Nephron (organoid): ENCODE data around the gene SBSN.

ENCODE experiments used
- H3K27ac Mint-ChIP-seq, 3 experiments: 2 replicates each; pipeline ENCODE4 v1.8.0; 2020; ENCODE audit warnings: mixed read lengths in 3 of 3, mild to moderate bottlenecking in 2 of 3, moderate library complexity in 1 of 3
- H3K27me3 Mint-ChIP-seq: 2 replicates; pipeline ENCODE4 v1.8.0; 2021; ENCODE audit warnings: low read depth, mild to moderate bottlenecking, moderate library complexity, mixed read lengths
- H3K36me3 Mint-ChIP-seq: 2 replicates; pipeline ENCODE4 v1.8.0; 2020; ENCODE audit warnings: low read depth, mixed read lengths
- H3K4me1 Mint-ChIP-seq: 2 replicates; pipeline ENCODE4 v1.8.0; 2020; ENCODE audit warnings: mixed read lengths
- H3K4me3 Mint-ChIP-seq, 3 experiments: 2 replicates each; pipeline ENCODE4 v1.8.0; 2020; ENCODE audit warnings: mild to moderate bottlenecking in 3 of 3, mixed read lengths in 3 of 3, moderate library complexity in 2 of 3
- H3K9me3 Mint-ChIP-seq: 2 replicates; pipeline ENCODE4 v1.8.0; 2020; ENCODE audit warnings: mixed read lengths
- CTCF ChIP-seq, 3 experiments: fragments of 200-600 bp; sonication (generic); IDR thresholded peaks; one replicate each; pipeline ENCODE4 v1.5.0; 2021; ENCODE audit warnings: antibody characterized with exemption in 3 of 3; ENCODE audit not compliant: unreplicated experiment in 3 of 3

SBSN gene

GRCh38 chr19:35531291-35531690 is 3.2 kb upstream of the SBSN start:
- Mint-ChIP-seq H3K27ac (no peak overlapping the region), H3K4me3 (no peak overlapping the region), H3K36me3 (no peaks in the 10 kb centered on the region), H3K9me3 (no peaks in the 10 kb centered on the region), H3K27me3 (peaks cover 12% of the 10 kb centered on the region), H3K4me1 (no peaks in the 10 kb centered on the region)
- no peak for TF ChIP-seq CTCF (IDR thresholded peaks at IDR 0.05; ENCODE audit: unreplicated experiment in 3 of 3)

GRCh38 chr19:35529241-35530218 is 1.4 kb upstream of the SBSN start:
- Mint-ChIP-seq H3K36me3 (no peaks in the 10 kb centered on the region), H3K27me3 (peaks cover 21% of the 10 kb centered on the region), H3K27ac (no peak overlapping the region), H3K4me3 (no peak overlapping the region), H3K9me3 (no peaks in the 10 kb centered on the region), H3K4me1 (no peaks in the 10 kb centered on the region)
- TF ChIP-seq CTCF (IDR thresholded peaks at IDR 0.05; ENCODE audit: unreplicated experiment in 3 of 3), result no peak

DNA sequence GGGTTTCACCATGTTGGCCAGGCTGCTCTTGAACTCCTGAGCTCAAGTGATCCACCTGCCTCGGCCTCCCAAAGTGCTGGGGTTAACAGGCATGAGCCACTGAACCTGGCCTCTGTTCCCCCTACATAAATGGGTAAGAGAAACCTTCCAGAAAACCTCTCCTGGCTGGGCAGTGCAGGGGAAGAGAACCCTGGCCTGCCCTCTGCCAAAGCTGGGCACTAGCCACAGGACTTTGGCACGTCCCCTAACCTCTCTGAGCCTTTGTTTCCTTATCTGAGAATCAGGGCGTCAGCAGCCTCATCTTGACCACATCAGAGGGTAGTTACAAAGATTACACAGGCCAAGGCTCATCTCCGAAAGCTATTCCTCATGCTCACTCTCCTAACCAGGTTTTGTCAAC is 2.2 kb downstream of the SBSN start:
- no peak for TF ChIP-seq CTCF (IDR thresholded peaks at IDR 0.05; ENCODE audit: unreplicated experiment in 3 of 3)
- H3K4me3 Mint-ChIP-seq, result no peak overlapping the region
- no peaks in the 10 kb centered on the region for H3K9me3 Mint-ChIP-seq
- H3K27me3 Mint-ChIP-seq, result peaks cover 29% of the 10 kb centered on the region
- no peaks in the 10 kb centered on the region for H3K36me3 Mint-ChIP-seq
- no peaks in the 10 kb centered on the region for H3K4me1 Mint-ChIP-seq
- H3K27ac Mint-ChIP-seq, result no peak overlapping the region

- no peak for TF ChIP-seq CTCF (IDR thresholded peaks at IDR 0.05; ENCODE audit: unreplicated experiment in 3 of 3)
- H3K27me3 Mint-ChIP-seq, result peaks cover 37% of the 10 kb centered on the region
- no peaks in the 10 kb centered on the region for H3K9me3 Mint-ChIP-seq
- H3K36me3 Mint-ChIP-seq, result no peaks in the 10 kb centered on the region
- H3K4me3 Mint-ChIP-seq, result no peak overlapping the region
- no peaks in the 10 kb centered on the region for H3K4me1 Mint-ChIP-seq
- H3K27ac Mint-ChIP-seq, result no peak overlapping the region
Observed at GRCh38 chr19:35524181-35524837, 3.8 kb downstream of the SBSN start.

DNA sequence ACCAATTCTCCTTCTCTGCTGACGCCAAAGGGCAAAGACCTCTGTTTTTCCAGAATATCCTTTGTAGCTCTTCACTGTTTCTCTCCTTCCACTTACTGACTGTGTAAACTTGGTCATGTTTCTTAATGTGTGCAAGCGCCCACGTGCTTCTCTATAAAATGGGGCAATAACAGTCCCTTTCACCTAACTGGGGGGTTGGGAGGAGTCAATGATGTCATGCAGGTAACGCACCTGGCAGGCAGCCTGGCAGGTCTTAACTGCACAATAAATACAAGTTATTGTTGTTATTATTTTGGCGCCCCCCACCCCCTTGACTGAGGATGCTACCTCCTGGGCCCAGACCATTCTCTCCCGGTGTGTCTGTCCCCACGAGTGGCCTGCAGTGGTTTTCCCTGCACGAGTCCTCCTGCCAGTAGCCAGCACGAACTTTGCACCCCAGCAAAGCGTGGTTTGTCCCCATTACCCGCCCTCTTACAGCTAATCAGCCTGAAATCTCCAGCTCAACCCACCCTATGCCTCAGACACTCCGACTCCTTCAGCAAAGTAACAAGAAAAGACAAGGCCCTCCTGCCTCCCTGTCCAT is 5.3 kb downstream of the SBSN start:
- TF ChIP-seq CTCF (IDR thresholded peaks at IDR 0.05; ENCODE audit: unreplicated experiment in 3 of 3), result no peak
- no peaks in the 10 kb centered on the region for H3K4me1 Mint-ChIP-seq

More for the DNA sequence above, 5.3 kb downstream of the SBSN start:
- Mint-ChIP-seq H3K4me3 (no peak overlapping the region), H3K27ac (no peak overlapping the region), H3K36me3 (no peaks in the 10 kb centered on the region), H3K27me3 (peaks cover 38% of the 10 kb centered on the region), H3K9me3 (no peaks in the 10 kb centered on the region)
